ENCODE measurements around the gene ESAM. TPM values are rescaled to one million over a fixed set of nuclear protein-coding genes. Genes with fewer than 3 reads are reported as not detected.

Gene ESAM
- total RNA-seq, 4 donors from 2014 or later: 5.6 to 23.1 (median 9.7) TPM

- H3K36me3 ChIP-seq: no peaks in the 10 kb centered on the region
- peaks cover 13 to 45% (median 20%) of the 10 kb centered on the region in 3 donors for H3K4me1 ChIP-seq
- peak overlapping the region; percentile 88 to 99 (median 94) for H3K4me3 ChIP-seq
- H3K27me3 ChIP-seq: no peaks in the 10 kb centered on the region
- TF ChIP-seq CTCF (IDR thresholded peaks at IDR 0.05) (no peak), POLR2A (IDR thresholded peaks at IDR 0.05) (no peak)
- intact Hi-C loops (cut with DNase I): no loop called here
- DNase-seq: no peak
- 0 to 1% methylated on average over 5 to 15 of the region's 83 CpGs for WGBS, 2 donors
- peak overlapping the region; percentile 95 to 99 (median 98) for H3K27ac ChIP-seq
- no peaks in the 10 kb centered on the region for H3K9me3 ChIP-seq
Measured at GRCh38 chr11:124799348-124800225, 37.5 kb upstream of the ESAM start.

- no peaks in the 10 kb centered on the region for H3K9me3 ChIP-seq
- H3K27me3 ChIP-seq: no peaks in the 10 kb centered on the region
- no peaks in the 10 kb centered on the region for H3K36me3 ChIP-seq
- 0 to 1% methylated on average over 8 of the region's 8 CpGs for WGBS, 2 donors
- peaks cover 13 to 46% (median 20%) of the 10 kb centered on the region in 3 donors for H3K4me1 ChIP-seq
- no peak for TF ChIP-seq POLR2A (IDR thresholded peaks at IDR 0.05)
- TF ChIP-seq CTCF (IDR thresholded peaks at IDR 0.05): no peak
- H3K4me3 ChIP-seq: peak overlapping the region; percentile 88 to 99 (median 94)
- intact Hi-C loops (cut with DNase I): no loop called here
- H3K27ac ChIP-seq: peak overlapping the region; percentile 95 to 99 (median 98)
- no peak for DNase-seq
Measured at GRCh38 chr11:124798991-124799347, 36.9 kb upstream of the ESAM start.

- no peaks in the 10 kb centered on the region for H3K9me3 ChIP-seq
- intact Hi-C loops (cut with DNase I): no loop called here
- WGBS, 2 donors: 87 to 89% methylated on average over 3 of the region's 3 CpGs
- no peak overlapping the region for H3K4me3 ChIP-seq
- no peak overlapping the region for H3K27ac ChIP-seq
- no peaks in the 10 kb centered on the region for H3K27me3 ChIP-seq
- H3K4me1 ChIP-seq: peaks cover 10 to 47% (median 15%) of the 10 kb centered on the region in 3 donors
- no peaks in the 10 kb centered on the region for H3K36me3 ChIP-seq
- TF ChIP-seq POLR2A (IDR thresholded peaks at IDR 0.05) (no peak), CTCF (IDR thresholded peaks at IDR 0.05) (no peak)
- no peak for DNase-seq
Measured at GRCh38 chr11:124796312-124796711, 34.2 kb upstream of the ESAM start.

GRCh38 chr11:124793466-124794278 lies 31.6 kb upstream of the ESAM start:
- Histone ChIP-seq H3K9me3 (no peaks in the 10 kb centered on the region), H3K27ac (no peak overlapping the region), H3K4me3 (no peak overlapping the region), H3K27me3 (no peaks in the 10 kb centered on the region), H3K36me3 (no peaks in the 10 kb centered on the region), H3K4me1 (peaks cover under 1 to 31% (median 4%) of the 10 kb centered on the region in 3 donors)
- no peak for TF ChIP-seq POLR2A (IDR thresholded peaks at IDR 0.05)
- TF ChIP-seq CTCF (IDR thresholded peaks at IDR 0.05): peak; percentile 23 to 71 (median 43)
- no peak for DNase-seq
- 77 to 81% methylated on average over 2 of the region's 2 CpGs for WGBS, 2 donors
- intact Hi-C loops (cut with DNase I): no loop called here

All from esophagus squamous epithelium (tissue), 5 donors.